ENCODE measurements around the gene BCL2L14.

- TF ChIP-seq CTCF (IDR thresholded peaks at IDR 0.05 in 2 of 3, conservative IDR thresholded peaks at IDR 0.05 in 1 of 3; ENCODE audit: borderline replicate concordance in 1 of 3, insufficient read depth in 1 of 3, low read depth in 2 of 3, low read length in 2 of 3) (no peak), ZNF274 (IDR thresholded peaks at IDR 0.05; ENCODE audit: low read depth, low read length) (no peak), POLR2AphosphoS5 (IDR thresholded peaks at IDR 0.05; ENCODE audit: low read depth, low read length) (no peak), REST (IDR thresholded peaks at IDR 0.05; ENCODE audit: low read depth) (no peak), POLR2A (IDR thresholded peaks at IDR 0.05; ENCODE audit: borderline replicate concordance, extremely low read depth, insufficient read depth, insufficient read length) (no peak), YY1 (IDR thresholded peaks at IDR 0.05; ENCODE audit: extremely low read depth, insufficient replicate concordance, low read depth, low read length) (no peak), ELF1 (IDR thresholded peaks at IDR 0.05; ENCODE audit: borderline replicate concordance, low read depth) (no peak), EZH2 (IDR thresholded peaks at IDR 0.05) (no peak), RAD21 (IDR thresholded peaks at IDR 0.05; ENCODE audit: low read depth) (no peak), EZH2phosphoT487 (IDR thresholded peaks at IDR 0.05; ENCODE audit: borderline replicate concordance) (no peak), JUND (IDR thresholded peaks at IDR 0.05) (no peak), ZFX (IDR thresholded peaks at IDR 0.05) (no peak)
Observed at GRCh38 chr12:12126551-12126950, 55.8 kb downstream of the BCL2L14 start.

Data from HCT116 (cell line).